Muscle layer of colon (tissue), 2 donors: ENCODE data around the gene ANKRD44.
"Not testable (repeated sequence)": the region's sequence is repeated elsewhere in the genome, so short reads cannot be mapped to it uniquely, and the experiment has no call there.

ENCODE experiments used
- H3K27ac ChIP-seq: one replicate; pipeline ENCODE4 v1.7.0; 2013; ENCODE audit warnings: low read depth, mild to moderate bottlenecking, low read length, moderate library complexity
- H3K27me3 ChIP-seq, 2 donors: one replicate each; pipeline ENCODE4 v1.7.0; 2013; ENCODE audit warnings: low read length in 2 of 2, mild to moderate bottlenecking in 2 of 2; ENCODE audit not compliant: insufficient read depth in 2 of 2, control insufficient read depth in 1 of 2
- H3K36me3 ChIP-seq: one replicate; pipeline ENCODE4 v1.7.0; 2013; ENCODE audit warnings: mild to moderate bottlenecking, low read length; ENCODE audit not compliant: insufficient read depth
- H3K4me1 ChIP-seq: one replicate; pipeline ENCODE4 v1.7.0; 2013; ENCODE audit warnings: mild to moderate bottlenecking, low read length; ENCODE audit not compliant: insufficient read depth
- H3K4me3 ChIP-seq, 2 donors: one replicate each; pipeline ENCODE4 v1.7.0; 2013; ENCODE audit warnings: low read length in 2 of 2, low read depth in 1 of 2, mild to moderate bottlenecking in 1 of 2, moderate library complexity in 1 of 2
- H3K9ac ChIP-seq: one replicate; pipeline ENCODE4 v1.7.0; 2013; ENCODE audit warnings: low read length
- H3K9me3 ChIP-seq: one replicate; pipeline ENCODE4 v1.7.0; 2013; ENCODE audit warnings: mild to moderate bottlenecking, low read length
- donor health status: abdominal sarcoma.
- donor health status: Adenocarcinoma of cecum.

Gene ANKRD44

DNA sequence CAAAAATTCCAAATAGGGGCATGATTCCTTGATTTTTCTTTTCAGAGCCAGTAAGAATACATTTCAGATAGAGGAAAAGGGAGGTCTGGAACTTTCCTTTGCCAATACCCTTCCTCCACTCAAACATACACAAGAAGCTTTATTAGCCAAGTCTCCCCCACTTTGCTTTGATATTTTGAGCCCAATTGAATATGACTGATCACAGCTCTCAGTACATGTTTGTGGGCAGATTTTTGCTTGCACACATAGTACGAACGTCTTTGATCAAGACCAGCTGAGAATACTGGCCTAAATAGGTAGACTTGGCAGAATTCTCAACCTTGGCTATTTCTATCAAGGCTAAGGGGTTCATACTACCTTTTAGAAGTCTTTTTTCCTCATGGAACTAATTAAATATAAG is 235.3 kb downstream of the ANKRD44 start:
- Histone ChIP-seq H3K9ac (no peak overlapping the region), H3K4me3 (no peak overlapping the region), H3K36me3 (peaks cover 9% of the 10 kb centered on the region), H3K9me3 (no peaks in the 10 kb centered on the region), H3K4me1 (peaks cover 2% of the 10 kb centered on the region), H3K27me3 (no peaks in the 10 kb centered on the region), H3K27ac (no peak overlapping the region)

GRCh38 chr2:197073701-197074433 is 236.7 kb downstream of the ANKRD44 start:
- H3K9ac ChIP-seq: no peak overlapping the region
- H3K4me3 ChIP-seq: no peak overlapping the region
- no peaks in the 10 kb centered on the region for H3K9me3 ChIP-seq
- peaks cover 9% of the 10 kb centered on the region for H3K36me3 ChIP-seq
- no peak overlapping the region for H3K27ac ChIP-seq
- no peaks in the 10 kb centered on the region for H3K4me1 ChIP-seq
- no peaks in the 10 kb centered on the region for H3K27me3 ChIP-seq

- Histone ChIP-seq H3K27me3 (no peaks in the 10 kb centered on the region), H3K9ac (no peak overlapping the region), H3K4me1 (no peaks in the 10 kb centered on the region), H3K4me3 (no peak overlapping the region), H3K27ac (no peak overlapping the region), H3K36me3 (peaks cover 9% of the 10 kb centered on the region), H3K9me3 (no peaks in the 10 kb centered on the region)
Observed at GRCh38 chr2:197073270-197073669, 237.3 kb downstream of the ANKRD44 start.

- Histone ChIP-seq H3K27me3 (no peaks in the 10 kb centered on the region), H3K9me3 (no peaks in the 10 kb centered on the region), H3K4me1 (no peaks in the 10 kb centered on the region), H3K27ac (no peak overlapping the region), H3K4me3 (no peak overlapping the region), H3K36me3 (peaks cover 9% of the 10 kb centered on the region), H3K9ac (no peak overlapping the region)
Observed at GRCh38 chr2:197072533-197072932, 238.0 kb downstream of the ANKRD44 start.

DNA sequence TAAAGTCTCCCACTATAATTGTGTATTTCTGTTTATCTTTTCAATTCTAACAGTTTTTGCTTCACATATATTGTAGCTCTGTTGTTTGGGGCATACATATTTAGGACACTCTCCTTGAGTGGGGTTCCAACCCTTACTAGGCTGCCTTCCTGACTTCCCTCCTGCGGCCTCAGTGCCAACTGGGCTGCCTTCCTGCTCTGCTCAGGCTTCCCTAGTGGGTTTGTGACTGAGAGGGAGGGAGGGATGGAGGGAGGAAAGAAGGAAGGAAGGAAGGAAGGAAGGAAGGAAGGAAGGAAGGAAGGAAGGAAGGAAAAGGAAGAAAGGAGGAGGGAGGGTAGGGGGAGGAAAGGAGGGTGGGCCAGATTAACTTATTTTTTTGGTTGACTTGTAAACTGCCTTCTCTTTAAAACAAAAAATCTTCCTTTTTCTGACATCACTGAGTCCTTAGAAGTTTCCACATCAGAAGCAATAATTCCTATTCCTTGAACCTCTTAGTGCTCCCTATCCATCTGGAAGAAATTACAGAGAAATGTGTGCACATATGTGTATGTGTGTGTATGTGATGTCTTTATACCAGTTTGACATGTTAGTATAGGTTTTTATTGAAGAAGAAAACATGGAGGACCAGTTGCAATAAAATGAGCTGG is 238.7 kb downstream of the ANKRD44 start:
- Histone ChIP-seq H3K27me3 (no peaks in the 10 kb centered on the region), H3K9me3 (no peaks in the 10 kb centered on the region), H3K27ac (no peak overlapping the region), H3K4me1 (no peaks in the 10 kb centered on the region), H3K4me3 (no peak overlapping the region), H3K9ac (no peak overlapping the region), H3K36me3 (peaks cover 9% of the 10 kb centered on the region)

DNA sequence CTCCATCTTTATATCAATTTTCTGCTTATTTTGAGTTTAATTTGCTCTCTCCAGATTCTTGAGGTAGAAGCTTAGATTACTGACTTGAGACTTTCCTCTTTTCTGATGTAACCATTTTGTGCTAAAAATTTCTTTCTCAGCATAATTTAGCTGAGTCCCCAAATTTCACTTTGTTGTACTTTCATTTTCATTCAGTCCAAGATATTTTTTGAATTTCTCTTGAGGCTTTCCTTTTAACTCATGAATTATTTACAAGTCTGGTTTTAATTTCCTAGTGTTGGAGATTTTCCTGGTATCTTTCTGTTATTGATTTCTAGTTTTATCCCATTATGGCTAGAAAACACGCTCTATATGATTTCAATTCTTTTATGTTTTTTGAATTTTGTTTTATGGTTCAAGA is 239.4 kb downstream of the ANKRD44 start:
- no peak overlapping the region for H3K9ac ChIP-seq
- H3K27ac ChIP-seq: no peak overlapping the region

GRCh38 chr2:197069958-197070357 is 240.6 kb downstream of the ANKRD44 start:
- H3K27me3 ChIP-seq: no peaks in the 10 kb centered on the region
- H3K9me3 ChIP-seq: no peaks in the 10 kb centered on the region
- H3K4me1 ChIP-seq: no peaks in the 10 kb centered on the region
- H3K36me3 ChIP-seq: no peaks in the 10 kb centered on the region
- H3K9ac ChIP-seq: no peak overlapping the region
- no peak overlapping the region for H3K4me3 ChIP-seq
- no peak overlapping the region for H3K27ac ChIP-seq

More for the DNA sequence above, 239.4 kb downstream of the ANKRD44 start:
- H3K36me3 ChIP-seq: peaks cover 3% of the 10 kb centered on the region
- H3K9me3 ChIP-seq: no peaks in the 10 kb centered on the region
- H3K4me3 ChIP-seq: no peak overlapping the region
- H3K27me3 ChIP-seq: no peaks in the 10 kb centered on the region
- H3K4me1 ChIP-seq: no peaks in the 10 kb centered on the region

- H3K27me3 ChIP-seq, H3K9ac ChIP-seq, H3K27ac ChIP-seq, H3K4me1 ChIP-seq, H3K4me3 ChIP-seq, H3K9me3 ChIP-seq, H3K36me3 ChIP-seq: not testable (repeated sequence)
Observed at GRCh38 chr2:197062574-197062973, 248.0 kb downstream of the ANKRD44 start.

DNA sequence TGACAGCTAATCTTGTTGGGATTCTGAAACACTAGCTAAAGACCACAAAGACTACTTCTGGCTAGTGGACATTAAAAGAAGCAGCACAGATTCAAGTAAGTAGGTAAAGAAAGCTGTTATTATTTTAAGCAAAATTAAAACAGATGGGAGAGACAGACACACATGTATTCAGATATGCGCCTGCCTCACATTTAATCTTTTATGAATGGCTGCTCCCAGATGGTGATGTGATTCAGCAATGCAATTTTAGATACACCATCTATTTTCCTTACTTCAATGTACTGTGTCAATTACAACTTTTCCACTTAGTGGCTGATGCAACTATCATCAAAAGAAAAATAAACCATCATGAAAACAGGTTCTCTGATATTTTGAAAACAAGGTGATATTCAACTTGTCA is 251.1 kb downstream of the ANKRD44 start:
- Histone ChIP-seq H3K4me1 (no peaks in the 10 kb centered on the region), H3K36me3 (peaks cover 9% of the 10 kb centered on the region), H3K9me3 (no peaks in the 10 kb centered on the region), H3K9ac (no peak overlapping the region), H3K4me3 (no peak overlapping the region), H3K27ac (no peak overlapping the region), H3K27me3 (no peaks in the 10 kb centered on the region)

GRCh38 chr2:197058777-197059300 is 251.7 kb downstream of the ANKRD44 start:
- Histone ChIP-seq H3K27me3 (no peaks in the 10 kb centered on the region), H3K9ac (no peak overlapping the region), H3K9me3 (no peaks in the 10 kb centered on the region), H3K36me3 (peaks cover 10% of the 10 kb centered on the region), H3K4me1 (no peaks in the 10 kb centered on the region), H3K27ac (no peak overlapping the region), H3K4me3 (no peak overlapping the region)

GRCh38 chr2:197057959-197058358 is 252.6 kb downstream of the ANKRD44 start:
- Histone ChIP-seq H3K9me3 (no peaks in the 10 kb centered on the region), H3K9ac (no peak overlapping the region), H3K36me3 (peaks cover 10% of the 10 kb centered on the region), H3K4me3 (no peak overlapping the region), H3K4me1 (no peaks in the 10 kb centered on the region), H3K27me3 (no peaks in the 10 kb centered on the region), H3K27ac (no peak overlapping the region)

DNA sequence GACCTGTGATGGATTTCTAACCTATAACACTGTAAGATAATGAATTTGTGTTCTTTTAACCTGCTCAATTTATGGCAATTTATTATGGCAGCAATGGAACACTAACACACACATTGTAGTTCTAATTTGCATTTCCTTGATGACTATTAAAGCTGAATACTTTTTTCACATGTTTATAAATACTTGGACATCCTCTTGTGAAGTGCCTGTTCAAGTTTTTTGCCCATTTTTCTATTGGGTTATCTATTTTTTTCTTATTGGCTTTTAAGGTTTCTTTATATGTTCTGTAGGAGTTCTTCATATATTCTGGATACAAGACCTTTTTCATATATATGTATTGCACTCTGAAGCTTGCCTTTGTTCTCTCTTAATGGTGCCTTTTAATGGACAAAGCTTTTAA is 255.5 kb downstream of the ANKRD44 start:
- H3K9me3 ChIP-seq: no peaks in the 10 kb centered on the region
- no peak overlapping the region for H3K27ac ChIP-seq
- no peak overlapping the region for H3K9ac ChIP-seq
- H3K27me3 ChIP-seq: no peaks in the 10 kb centered on the region
- no peak overlapping the region for H3K4me3 ChIP-seq
- peaks cover 6% of the 10 kb centered on the region for H3K36me3 ChIP-seq
- no peaks in the 10 kb centered on the region for H3K4me1 ChIP-seq
